GM18517 (cell line): ENCODE results near the gene PZP.
"Not testable (repeated sequence)": the region's sequence is repeated elsewhere in the genome, so short reads cannot be mapped to it uniquely, and the experiment has no call there.

Experiments
- ATAC-seq: cut with Tn5 transposase; IDR thresholded peaks from one replicate; pipeline ENCODE4 v1.9.1; 2021; ENCODE audit warnings: mild to moderate bottlenecking, moderate library complexity; ENCODE audit not compliant: unreplicated experiment

Gene PZP

DNA sequence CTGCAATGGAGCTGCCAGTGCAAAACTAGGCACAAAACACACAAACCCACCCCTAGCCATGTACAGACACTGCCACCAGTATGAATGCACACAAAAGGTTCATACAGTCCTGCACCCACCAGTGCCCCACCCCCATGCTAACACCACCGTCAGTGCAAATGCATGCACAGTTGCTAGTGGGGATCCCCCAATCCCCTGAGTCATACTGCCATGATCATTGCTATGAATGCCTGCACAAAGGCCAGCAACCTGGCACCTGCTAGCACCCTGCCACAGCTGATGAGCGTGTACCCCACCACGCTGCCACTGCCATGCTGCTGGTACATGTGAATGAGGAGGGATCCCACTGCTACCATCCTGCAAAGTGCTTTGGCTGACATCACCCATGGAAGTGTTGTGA, 23.9 kb downstream of the PZP start:
- no peak for ATAC-seq

DNA sequence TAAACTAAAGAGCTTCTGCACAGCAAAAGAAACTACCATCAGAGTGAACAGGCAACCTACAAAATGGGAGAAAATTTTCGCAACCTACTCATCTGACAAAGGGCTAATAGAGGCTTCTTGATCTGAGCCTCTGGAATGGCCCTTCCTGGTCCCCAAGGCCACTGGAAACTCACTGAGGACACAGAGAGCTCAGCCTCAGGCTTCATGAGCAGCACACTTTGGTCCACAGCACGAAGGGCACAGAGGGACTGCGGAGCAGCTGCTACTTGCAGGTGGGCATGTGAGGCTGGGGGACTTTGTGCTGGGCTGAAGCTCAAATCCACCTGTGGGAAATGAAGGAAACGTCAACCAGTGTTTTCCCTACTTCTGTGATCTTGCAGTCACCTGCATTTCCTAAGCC, 27.4 kb downstream of the PZP start:
- ATAC-seq = no peak

DNA sequence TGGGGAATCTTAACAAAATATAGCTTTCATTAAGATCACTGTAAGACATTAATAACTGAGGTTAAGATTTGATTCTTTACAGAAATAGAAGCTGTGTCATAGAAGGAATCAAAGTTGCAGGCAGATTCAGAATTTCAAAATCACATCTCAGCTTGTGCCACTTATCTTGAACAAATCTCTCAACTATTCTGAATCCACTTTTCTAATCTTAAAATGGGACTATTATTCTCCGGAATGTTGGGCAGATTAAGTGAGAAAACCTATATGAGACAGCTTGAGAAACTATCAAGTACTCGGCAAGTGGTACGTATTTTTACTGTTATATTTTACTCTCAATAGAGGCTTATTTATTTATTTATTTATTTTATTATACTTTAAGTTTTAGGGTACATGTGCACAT, 28.4 kb downstream of the PZP start:
- no peak for ATAC-seq

DNA sequence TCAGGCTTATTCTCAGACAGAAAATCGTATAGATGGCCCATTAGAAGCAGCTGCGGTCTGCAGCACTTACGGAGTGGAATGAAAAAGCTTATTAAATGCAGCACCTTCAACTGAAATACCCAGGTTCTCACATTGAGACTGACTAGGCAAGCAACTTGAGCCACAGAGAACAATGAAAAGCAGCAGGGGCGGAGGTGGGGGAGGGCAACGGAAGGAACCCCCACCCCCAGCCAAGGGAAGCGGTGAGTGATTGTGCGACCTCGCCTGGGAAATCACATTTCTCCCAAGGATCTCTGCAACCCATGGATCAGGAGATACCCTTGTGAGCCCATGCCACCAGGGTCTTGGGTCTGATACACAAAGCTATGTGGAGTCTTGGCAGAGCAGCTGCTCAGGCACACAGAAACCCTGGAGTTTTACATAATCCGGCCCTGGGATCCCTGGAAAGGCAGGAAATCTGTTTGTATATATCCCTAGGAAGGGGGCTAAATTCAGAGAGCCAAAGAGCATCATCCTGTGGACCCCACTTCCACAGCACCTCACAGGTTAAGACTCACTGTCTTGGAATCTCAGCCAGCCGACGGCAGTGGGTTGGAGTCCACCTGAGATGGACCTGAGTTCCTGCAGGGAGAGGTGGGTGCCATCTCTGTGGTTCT, 38.1 kb downstream of the PZP start:
- no peak for ATAC-seq

DNA sequence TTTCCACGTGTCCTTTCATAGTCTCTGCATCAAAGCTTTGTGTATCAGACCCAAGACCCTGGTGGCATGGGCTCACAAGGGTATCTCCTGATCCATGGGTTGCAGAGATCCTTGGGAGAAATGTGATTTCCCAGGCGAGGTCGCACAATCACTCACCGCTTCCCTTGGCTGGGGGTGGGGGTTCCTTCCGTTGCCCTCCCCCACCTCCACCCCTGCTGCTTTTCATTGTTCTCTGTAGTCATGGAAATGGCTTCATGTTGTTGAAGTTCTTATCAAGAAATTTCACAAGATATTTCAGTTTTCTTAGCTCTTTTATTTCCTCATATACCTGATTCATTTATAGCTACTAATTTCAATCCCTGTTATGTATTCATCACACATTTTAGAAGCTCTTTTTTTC, 40.9 kb downstream of the PZP start:
- not testable (repeated sequence) for ATAC-seq

DNA sequence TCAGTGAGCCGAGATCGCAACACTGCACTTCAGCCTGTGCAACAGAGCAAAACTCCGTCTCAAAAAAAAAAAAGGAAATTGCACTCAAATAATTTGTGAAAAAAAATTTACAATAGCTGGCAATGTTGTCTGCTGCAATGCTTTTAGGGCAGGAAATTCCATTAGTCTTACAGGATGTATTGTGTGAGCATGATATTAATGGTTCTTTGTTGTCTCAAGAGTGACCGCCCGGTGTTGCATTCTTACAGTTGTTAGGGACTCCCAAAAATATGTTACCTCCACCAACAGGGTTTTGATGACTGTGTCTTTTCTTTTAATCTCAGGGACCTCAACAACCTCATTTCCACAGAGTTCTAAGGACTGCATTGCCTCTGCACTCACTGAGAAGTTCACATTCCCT, 44.8 kb downstream of the PZP start:
- no peak for ATAC-seq

DNA sequence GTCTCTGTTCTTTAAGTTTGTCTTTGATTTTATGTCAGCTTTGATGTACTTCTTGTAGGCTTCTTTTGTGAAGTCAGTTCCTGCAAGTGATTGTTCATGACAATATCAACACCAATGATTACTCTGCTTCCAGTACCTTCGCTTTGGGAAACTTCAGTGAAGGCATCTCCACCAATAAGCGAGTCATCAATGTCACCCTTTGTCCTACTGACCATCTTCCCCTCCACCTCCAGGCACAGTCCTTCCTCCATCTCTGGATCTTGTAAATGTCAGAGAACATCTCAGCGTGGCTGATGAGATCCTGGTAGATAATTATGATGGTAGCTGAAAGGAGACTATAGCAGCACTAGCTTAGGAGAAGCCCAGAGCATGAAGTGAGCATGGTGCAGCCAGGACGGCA, 52.1 kb downstream of the PZP start:
- ATAC-seq = no peak

DNA sequence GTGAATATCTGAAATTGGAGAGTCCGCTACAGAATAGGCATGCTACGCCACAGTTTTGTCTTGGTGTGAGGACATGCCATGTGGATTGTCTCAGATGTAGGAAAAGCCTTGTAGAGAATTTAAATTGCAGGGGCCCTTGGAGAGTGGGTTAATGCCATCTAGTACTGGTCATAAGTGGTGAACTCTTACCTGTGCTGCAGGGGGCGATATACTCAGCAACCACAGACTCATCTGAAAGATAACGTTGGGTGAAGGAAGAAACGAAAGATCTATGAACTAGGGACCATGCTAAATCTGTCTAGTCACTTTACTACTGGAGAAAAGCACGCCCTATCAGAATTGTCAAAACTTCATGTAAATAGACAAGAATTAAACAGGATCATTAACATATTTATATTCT, 58.8 kb downstream of the PZP start:
- no peak for ATAC-seq

DNA sequence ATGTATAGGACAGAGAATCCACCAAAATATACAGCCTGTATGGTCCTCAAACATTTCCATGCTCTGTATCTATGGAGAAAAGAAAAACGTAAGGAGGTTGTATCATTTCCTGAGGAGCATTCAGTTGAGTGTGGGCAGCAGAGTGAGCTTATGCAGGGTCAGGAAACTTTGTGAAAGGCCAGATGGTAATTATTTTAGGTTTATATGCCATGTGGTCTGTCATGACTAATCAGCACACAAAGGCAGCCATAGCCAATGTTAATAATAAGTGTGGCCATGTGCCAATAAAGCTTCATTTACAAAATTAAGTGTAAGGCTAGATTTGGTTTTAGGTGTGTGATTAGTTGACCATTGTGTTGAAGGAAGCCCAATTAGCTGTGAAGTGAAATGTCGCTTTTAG, 59.3 kb downstream of the PZP start:
- ATAC-seq = no peak

DNA sequence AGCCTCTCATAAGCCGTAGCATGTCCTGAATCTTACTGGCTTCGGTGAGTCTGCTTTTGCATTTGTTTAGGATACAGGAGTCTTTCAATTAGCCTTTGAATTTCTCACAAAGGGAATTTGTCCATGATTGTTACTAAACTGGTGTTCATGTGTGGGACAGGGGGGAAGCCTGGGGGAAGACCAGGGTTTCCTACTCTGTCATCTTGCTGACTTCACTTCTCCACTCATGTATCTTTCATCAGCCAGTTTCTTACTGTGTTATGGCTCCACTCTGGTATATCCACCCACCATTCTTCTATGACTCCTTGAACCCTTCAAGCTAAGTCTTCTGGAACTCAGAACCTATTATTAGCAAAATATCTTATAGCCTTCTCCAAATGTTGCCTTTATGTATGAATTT, 60.7 kb downstream of the PZP start:
- no peak for ATAC-seq

DNA sequence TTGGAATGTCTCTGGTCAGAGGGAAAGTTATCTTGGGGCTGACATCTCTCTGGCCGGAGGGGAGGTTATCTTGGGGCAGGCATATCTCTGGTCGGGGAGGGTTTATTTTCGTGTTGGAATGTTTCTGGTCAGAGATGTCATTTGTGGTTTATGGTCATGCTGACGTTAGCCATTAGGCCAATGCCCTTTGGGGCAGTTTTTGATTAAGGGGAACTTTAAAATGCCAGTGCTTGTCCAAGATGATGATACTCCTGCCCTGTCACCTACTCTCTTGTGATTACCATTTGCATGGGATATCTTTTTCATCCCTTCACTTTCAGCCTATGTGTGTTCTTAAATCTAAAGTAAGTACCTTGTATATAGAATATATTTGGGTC, 63.5 kb downstream of the PZP start:
- ATAC-seq = no peak

DNA sequence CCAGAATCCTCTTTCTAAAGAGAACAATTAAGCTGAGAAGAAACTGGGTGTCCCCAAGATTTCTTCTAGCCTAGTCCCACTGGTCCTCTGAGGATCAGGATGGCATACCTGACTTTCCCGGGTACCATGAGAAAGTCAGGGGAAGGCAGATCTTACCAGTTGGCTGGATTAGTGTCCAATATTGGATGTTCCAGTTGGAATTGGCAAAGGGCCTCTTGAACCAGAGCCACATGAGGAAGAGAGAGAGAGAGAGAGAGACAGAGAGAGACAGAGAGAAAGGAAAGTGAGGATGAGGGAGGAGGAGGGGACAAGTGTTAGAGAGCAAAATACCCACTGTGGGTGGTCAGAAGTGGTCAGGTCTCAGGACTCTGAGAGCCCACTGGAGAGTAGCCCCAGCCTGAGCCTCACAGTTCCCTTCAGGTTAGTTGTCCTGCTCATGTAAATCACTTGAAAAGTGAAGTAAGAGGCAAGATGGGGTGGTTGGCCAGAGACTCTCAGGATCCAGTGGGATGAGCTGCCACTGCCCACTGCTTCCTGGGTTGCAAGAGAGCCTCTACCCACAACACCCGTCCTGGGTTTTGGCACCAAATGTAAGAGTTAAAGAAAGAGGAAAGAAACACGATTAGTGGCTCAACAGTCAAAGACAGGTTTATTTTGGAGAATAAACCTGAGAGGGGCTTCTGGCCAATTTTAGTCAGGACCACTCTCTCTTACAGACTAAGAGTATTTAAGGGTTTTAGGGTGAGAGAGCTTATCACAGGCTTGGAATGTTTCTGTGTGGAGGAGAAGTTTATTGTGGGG, 64.1 kb downstream of the PZP start:
- ATAC-seq = no peak

DNA sequence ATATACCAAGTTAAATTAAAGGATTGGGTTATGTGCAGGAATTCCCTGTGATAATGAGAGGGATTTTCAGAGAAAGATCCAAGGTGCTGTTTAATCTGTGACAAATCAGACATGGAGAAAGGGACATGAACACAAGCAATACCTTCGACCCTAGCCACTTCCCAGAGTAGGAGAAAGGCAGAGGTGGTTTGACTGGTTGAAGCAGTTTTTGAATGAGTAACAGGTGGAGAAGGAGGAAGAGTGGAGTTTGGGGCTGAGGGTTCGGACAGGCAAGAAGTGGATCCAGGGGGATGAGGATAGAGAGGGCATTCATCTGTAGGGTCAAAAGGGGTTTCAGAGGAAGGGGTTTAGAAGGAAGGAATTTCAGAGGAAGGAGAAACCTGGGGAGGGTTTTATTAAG, 65.1 kb downstream of the PZP start:
- ATAC-seq = no peak

DNA sequence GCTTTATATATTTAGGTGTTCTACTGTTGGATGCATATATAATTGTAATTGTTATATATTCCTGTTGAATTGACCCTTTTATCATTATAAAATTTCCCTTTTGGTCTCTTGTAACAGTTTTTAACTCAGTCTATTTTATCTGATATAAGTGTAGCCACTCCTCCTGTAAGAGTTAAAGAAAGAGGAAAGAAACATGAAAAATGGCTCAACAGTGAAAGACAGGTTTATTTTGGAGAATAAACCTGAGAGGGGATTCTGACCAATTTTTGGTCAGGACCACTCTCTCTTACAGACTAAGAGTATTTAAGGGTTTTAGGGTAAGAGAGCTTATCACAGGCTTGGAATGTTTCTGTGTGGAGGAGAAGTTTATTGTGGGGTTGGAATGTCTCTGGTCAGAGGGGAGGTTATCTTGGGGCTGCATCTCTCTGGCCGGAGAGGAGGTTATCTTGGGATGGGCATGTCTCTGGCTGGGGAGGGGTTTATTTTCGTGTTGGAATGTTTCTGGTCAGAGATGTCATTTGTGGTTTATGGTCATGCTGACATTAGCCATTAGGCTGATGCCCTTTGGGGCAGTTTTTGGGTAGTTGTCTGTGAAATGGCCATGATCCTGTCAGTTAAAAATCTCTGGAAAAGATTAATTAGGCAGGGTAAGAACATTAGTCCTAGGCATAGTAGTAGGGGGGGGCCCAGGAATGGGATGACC, 68.5 kb downstream of the PZP start:
- not testable (repeated sequence) for ATAC-seq

DNA sequence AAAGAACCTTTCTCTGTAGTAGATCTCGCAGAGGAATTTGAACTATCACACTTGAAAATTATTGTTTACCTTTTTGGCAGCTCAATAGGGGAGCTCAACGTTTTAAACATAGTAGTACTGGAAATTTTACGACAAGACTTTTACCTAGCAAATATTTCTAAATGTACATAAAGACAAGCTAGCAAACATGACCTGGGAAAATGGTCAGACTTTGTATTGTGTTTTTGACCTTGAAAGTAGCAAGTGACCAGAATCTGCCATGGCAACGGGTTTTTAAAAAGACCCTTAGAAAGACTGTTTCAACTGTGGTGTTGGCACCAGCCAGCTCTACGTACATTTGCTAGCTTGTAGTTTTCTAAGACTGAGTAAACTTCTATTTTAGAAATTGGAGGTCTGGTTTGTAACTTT, 72.3 kb downstream of the PZP start:
- ATAC-seq = no peak

DNA sequence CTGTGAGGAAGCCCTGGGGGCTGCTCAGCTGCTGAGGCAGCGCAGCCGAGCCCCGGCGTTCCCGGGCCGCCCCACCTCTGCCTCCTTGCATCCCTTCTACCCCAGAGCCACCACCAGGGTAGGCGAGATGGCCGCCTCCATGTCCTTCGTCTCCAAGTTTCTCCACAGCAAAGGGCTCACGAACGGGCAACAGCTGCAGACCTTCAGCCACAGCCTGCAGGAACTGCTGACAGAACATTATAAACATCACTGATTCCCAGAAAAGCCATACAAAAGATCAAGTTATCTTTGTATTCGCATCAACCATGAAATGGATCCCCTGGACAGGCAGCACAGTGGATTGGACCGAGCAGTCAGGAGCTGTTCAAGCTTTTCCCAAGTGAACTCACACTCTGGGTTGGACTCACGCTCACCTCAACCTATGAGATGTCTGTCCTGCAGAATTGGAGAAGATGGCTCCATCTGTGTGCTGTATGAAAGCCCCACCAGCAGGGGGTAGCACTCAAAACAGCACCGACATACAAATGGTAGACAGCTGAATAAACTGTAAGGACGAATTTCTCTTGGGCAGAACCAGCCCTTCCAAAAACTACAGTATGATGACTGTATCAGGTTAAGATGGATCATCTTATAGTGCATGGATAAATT, 73.1 kb downstream of the PZP start:
- no peak for ATAC-seq

DNA sequence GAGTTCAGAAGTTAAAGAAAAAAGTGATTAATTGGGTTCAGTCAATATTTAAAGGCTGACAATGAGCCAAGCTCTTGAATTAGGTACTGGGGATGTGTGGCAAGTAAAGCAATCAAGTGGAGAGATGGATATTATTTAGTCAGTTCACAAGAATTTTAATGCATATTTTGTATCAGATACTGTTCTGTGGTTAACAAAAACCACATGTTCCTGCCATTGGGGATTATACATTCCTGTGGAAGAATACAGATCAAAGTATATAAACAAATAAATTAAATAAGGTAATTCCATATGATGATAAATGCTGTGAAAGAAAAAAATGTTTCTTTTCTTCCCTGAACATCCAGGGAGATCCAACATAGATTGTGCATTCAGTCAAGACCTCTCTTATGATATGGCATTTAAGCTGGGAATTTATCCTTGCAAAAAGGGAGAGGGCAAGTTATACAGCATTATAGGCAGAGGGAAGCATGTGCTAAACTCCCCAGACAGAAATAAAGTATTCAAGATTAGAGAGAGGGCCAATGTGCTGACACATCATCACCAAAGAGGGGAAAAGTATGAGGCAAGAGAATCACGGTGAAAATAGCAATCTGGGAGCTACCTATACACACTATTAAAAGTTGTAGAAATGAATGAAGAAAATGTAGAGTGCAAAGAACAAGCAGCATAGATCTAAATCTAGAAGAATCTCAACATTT, 74.8 kb downstream of the PZP start:
- ATAC-seq = no peak

DNA sequence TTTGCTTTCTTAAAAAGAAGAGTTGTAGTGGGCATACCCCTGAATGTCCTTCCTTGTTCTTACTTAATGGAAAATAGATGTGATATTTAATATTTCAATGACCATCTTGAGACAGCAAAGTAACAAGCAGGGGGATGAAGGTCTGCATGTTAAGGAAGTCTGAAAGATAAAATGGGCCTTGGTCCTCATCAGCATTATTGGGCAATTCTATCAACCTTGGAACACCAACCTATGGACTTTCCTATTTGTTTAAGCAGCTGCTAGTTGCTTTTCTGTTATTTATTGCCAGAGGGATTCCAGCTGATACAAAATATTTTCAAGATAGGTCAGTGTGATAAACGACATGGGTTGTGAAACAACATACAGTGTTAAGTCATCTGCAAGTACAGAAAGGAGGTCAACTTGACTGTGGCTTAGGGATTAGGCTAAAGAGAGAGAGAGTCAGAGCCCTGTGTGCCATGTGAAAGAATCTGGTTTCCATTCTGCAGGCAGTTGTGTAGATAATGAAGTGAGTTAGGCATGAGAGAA, 76.1 kb downstream of the PZP start:
- ATAC-seq = no peak

DNA sequence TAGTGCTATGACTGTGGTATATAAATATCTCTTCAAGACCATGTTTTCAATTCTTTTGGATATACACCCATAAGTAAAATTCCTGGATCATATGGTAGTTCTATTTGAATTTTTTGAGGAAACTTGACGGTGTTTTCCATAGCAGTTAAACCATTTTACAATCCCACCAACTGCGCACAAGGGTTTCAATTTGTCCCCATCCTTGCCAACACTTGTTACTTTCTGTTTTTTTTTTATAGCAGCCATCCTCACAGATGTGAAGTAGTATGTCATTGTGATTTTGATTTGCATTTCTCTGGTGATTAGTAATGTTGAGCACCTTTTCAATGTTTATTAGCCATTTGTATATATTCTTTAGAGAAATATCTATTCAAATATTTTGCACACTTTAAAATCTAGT, 78.0 kb downstream of the PZP start:
- ATAC-seq = no peak

DNA sequence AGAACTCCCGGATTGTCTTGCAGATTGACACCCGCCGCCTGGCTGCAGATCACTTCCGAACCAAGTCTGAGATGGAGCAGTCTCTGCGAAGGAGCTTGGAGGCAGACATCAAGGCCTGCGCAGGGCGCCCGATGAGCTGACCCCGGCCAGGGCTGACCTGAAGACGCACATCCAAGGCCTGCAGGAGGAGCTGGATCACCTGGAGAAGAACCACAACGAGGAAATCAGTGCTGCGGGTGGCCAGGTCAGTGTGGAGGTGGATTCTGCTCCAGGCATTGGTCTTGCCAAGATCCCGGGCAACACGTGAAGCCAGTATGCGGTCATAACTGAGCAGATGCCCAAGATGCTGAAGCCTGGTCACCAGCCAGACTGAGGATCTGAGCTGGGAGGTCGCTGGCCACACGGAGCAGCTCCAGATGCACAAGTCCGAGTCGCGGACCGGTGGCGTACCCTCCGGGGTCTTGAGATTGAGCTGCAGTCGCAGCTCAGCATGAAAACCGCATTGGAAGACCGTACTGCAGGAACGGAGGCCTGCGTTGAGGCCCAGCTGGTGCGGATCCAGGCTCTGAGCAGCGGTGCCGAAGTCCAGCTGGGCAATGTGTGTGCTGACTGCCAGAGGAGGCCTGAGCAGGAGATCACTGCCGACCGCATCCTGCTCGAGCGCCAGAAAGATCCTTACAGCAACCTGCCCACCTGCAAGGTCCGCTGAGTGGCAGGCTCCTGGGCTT, 80.1 kb downstream of the PZP start:
- no peak for ATAC-seq
